Fibroblast of mammary gland (primary cell): ENCODE results near the gene PPP6R2.
"Not testable (repeated sequence)": the region's sequence is repeated elsewhere in the genome, so short reads cannot be mapped to it uniquely, and the experiment has no call there.

Experiments
- DNase-seq: peaks from one replicate; pipeline ENCODE4 v3.0.0-alpha.2; 2010; ENCODE audit warnings: low read depth
- H3K4me3 ChIP-seq: 2 replicates; pipeline ENCODE4 v1.5.1; 2011; ENCODE audit warnings: low read depth, mild to moderate bottlenecking, low read length, moderate library complexity; ENCODE audit not compliant: control insufficient read depth
- CTCF ChIP-seq: conservative IDR thresholded peaks from 2 replicates; pipeline ENCODE4 v1.5.1; 2011; ENCODE audit warnings: low read depth, low read length, inconsistent platforms; ENCODE audit not compliant: control insufficient read depth, insufficient read depth

PPP6R2 gene

GRCh38 chr22:50396751-50397370 is 53.7 kb downstream of the PPP6R2 start:
- TF ChIP-seq CTCF = no peak
- no peak for DNase-seq

GRCh38 chr22:50397371-50398060 is 54.4 kb downstream of the PPP6R2 start:
- not testable (repeated sequence) for DNase-seq, H3K4me3 ChIP-seq

More at GRCh38 chr22:50396751-50397370, 53.7 kb downstream of the PPP6R2 start:
- H3K4me3 ChIP-seq = no peak overlapping the region

- DNase-seq = no peak
- no peak overlapping the region for H3K4me3 ChIP-seq
- no peak for TF ChIP-seq CTCF
These were observed 55.9 kb downstream of the PPP6R2 start for GRCh38 chr22:50398831-50399648.

- no peak overlapping the region for H3K4me3 ChIP-seq
- DNase-seq = peak; percentile 31
- peak; percentile 44 for TF ChIP-seq CTCF
These were observed 56.7 kb downstream of the PPP6R2 start for GRCh38 chr22:50399751-50400331.

- no peak overlapping the region for H3K4me3 ChIP-seq
- DNase-seq = no peak
- no peak for TF ChIP-seq CTCF
These were observed 57.3 kb downstream of the PPP6R2 start for GRCh38 chr22:50400406-50400805.

- no peak for DNase-seq
- no peak overlapping the region for H3K4me3 ChIP-seq
- TF ChIP-seq CTCF = no peak
These were observed 57.8 kb downstream of the PPP6R2 start for GRCh38 chr22:50400931-50401330.
